GM23338 (cell line): ENCODE results near the gene ADAMTS4. TPM values are rescaled to one million over a fixed set of nuclear protein-coding genes. Genes with fewer than 3 reads are reported as not detected.

Experiments used
- ATAC-seq: fragments of 200-7000 bp; cut with Tn5 transposase; 3 replicates; pipeline ENCODE4 v1.9.1; 2020
- DNase-seq: peaks from one replicate; pipeline ENCODE4 v3.0.0-alpha.2; 2015; ENCODE audit warnings: low spot score
- H2AFZ ChIP-seq: fragments of 200-600 bp; sonication (generic); 2 replicates; pipeline ENCODE4 v1.8.0; 2016; ENCODE audit warnings: antibody characterized with exemption, mild to moderate bottlenecking, moderate library complexity
- H3F3A ChIP-seq: fragments of 200-600 bp; sonication (generic); replicated peaks from 2 replicates; pipeline ENCODE4 v1.8.0; 2017; ENCODE audit warnings: antibody characterized with exemption, mixed run types, low read depth
- H3K27ac ChIP-seq: fragments of 200-600 bp; sonication (generic); 2 replicates; pipeline ENCODE4 v1.6.1; 2016; ENCODE audit warnings: low read depth
- H3K27me3 ChIP-seq: fragments of 200-600 bp; sonication (generic); 2 replicates; pipeline ENCODE4 v1.8.0; 2016; ENCODE audit warnings: mild to moderate bottlenecking, mixed run types, moderate library complexity; ENCODE audit not compliant: insufficient read depth
- H3K36me3 ChIP-seq: fragments of 200-600 bp; sonication (generic); 2 replicates; pipeline ENCODE4 v1.8.0; 2016; ENCODE audit warnings: mild to moderate bottlenecking; ENCODE audit not compliant: insufficient read depth
- H3K4me1 ChIP-seq: fragments of 200-600 bp; sonication (generic); 2 replicates; pipeline ENCODE4 v1.8.0; 2016; ENCODE audit warnings: mild to moderate bottlenecking, moderate library complexity; ENCODE audit not compliant: insufficient read depth
- H3K4me2 ChIP-seq: fragments of 200-600 bp; sonication (generic); 2 replicates; pipeline ENCODE4 v1.7.1; 2017; ENCODE audit warnings: mixed run types
- H3K4me3 ChIP-seq: fragments of 200-600 bp; sonication (generic); 2 replicates; pipeline ENCODE4 v1.6.1; 2016; ENCODE audit warnings: mixed run types
- H3K79me2 ChIP-seq: fragments of 200-600 bp; sonication (generic); replicated peaks from 2 replicates; pipeline ENCODE4 v1.8.0; 2017; ENCODE audit warnings: mild to moderate bottlenecking; ENCODE audit not compliant: insufficient read depth
- H3K9me2 ChIP-seq: fragments of 200-600 bp; sonication (generic); 2 replicates; pipeline ENCODE4 v1.8.0; 2017; ENCODE audit not compliant: insufficient read depth
- H4K20me1 ChIP-seq: fragments of 200-600 bp; sonication (generic); replicated peaks from 2 replicates; pipeline ENCODE4 v1.8.0; 2017; ENCODE audit warnings: mild to moderate bottlenecking; ENCODE audit not compliant: insufficient read depth
- H3K27ac Mint-ChIP-seq: 2 replicates; pipeline ENCODE4 v1.8.0; 2020; ENCODE audit warnings: inconsistent platforms, mild to moderate bottlenecking, moderate library complexity, mixed read lengths
- H3K27me3 Mint-ChIP-seq: 3 replicates; pipeline ENCODE4 v1.8.0; 2022; ENCODE audit warnings: low read depth, mild to moderate bottlenecking, moderate library complexity, mixed read lengths, inconsistent platforms; ENCODE audit not compliant: insufficient read depth, poor library complexity
- H3K36me3 Mint-ChIP-seq: 3 replicates; pipeline ENCODE4 v1.8.0; 2021; ENCODE audit warnings: low read depth, mild to moderate bottlenecking, inconsistent platforms, moderate library complexity, mixed read lengths
- H3K4me1 Mint-ChIP-seq: 3 replicates; pipeline ENCODE4 v1.8.0; 2020; ENCODE audit warnings: mild to moderate bottlenecking, inconsistent platforms, mixed read lengths
- H3K4me3 Mint-ChIP-seq: 3 replicates; pipeline ENCODE4 v1.8.0; 2021; ENCODE audit warnings: moderate library complexity, mild to moderate bottlenecking, inconsistent platforms, mixed read lengths
- H3K9me3 Mint-ChIP-seq: 3 replicates; pipeline ENCODE4 v1.8.0; 2020; ENCODE audit warnings: moderate library complexity, mild to moderate bottlenecking, inconsistent platforms, mixed read lengths
- CREB1 ChIP-seq: fragments of 250-450 bp; sonication (Bioruptor Pico); IDR thresholded peaks from 2 replicates; pipeline ENCODE4 v1.5.0; 2020; ENCODE audit warnings: low read depth, mild to moderate bottlenecking, moderate library complexity
- CTCF ChIP-seq, 2 experiments: fragments of 200-600 bp in 1 of 2; sonication (generic) in 1 of 2; conservative IDR thresholded peaks; 2 replicates each; pipeline versions ENCODE4 v1.5.1 to v1.6.1; 2016 to 2017; ENCODE audit warnings: antibody characterized with exemption in 2 of 2, low read depth in 2 of 2, mild to moderate bottlenecking in 2 of 2, moderate library complexity in 1 of 2
- EZH2 ChIP-seq: fragments of 200-600 bp; sonication (generic); IDR thresholded peaks from one replicate; pipeline ENCODE4 v1.8.0; 2017; ENCODE audit warnings: antibody characterized with exemption, mild to moderate bottlenecking, low read depth; ENCODE audit not compliant: unreplicated experiment
- EZH2phosphoT487 ChIP-seq: fragments of 200-600 bp; sonication (generic); IDR thresholded peaks from one replicate; pipeline ENCODE4 v1.8.1; 2018; ENCODE audit warnings: antibody characterized with exemption; ENCODE audit not compliant: unreplicated experiment
- JUNB ChIP-seq: IDR thresholded peaks from one replicate; pipeline ENCODE4 v1.6.1; 2016; ENCODE audit warnings: antibody characterized with exemption; ENCODE audit not compliant: unreplicated experiment
- POLR2AphosphoS5 ChIP-seq: IDR thresholded peaks from 2 replicates; pipeline ENCODE4 v1.6.1; 2016; ENCODE audit warnings: antibody characterized with exemption, low read depth
- REST ChIP-seq: IDR thresholded peaks from one replicate; pipeline ENCODE4 v1.6.1; 2018; ENCODE audit warnings: antibody characterized with exemption; ENCODE audit not compliant: unreplicated experiment
- ZNF114 ChIP-seq: fragments of 250-450 bp; sonication (Bioruptor Pico); IDR thresholded peaks from 2 replicates; pipeline ENCODE4 v1.5.0; 2020; ENCODE audit warnings: mild to moderate bottlenecking, moderate library complexity
- ZNF331 ChIP-seq: fragments of 250-450 bp; sonication (Bioruptor Pico); IDR thresholded peaks from 2 replicates; pipeline ENCODE4 v1.5.0; 2020; ENCODE audit warnings: low read depth, mild to moderate bottlenecking, moderate library complexity
- polyA plus RNA-seq: library from polyadenylated mRNA; unstranded; fragments of >200 nt; fragmentation: Nextera tagmentation; extraction: Ambion mirVana; gene quantifications from 2 replicates; pipeline ENCODE4 v1.2.1, GENCODE V29; 2016
- total RNA-seq: library from RNA; depleted of rRNA; stranded (reverse); fragments of >200 nt; shearing (Covaris generic); gene quantifications from 2 replicates; pipeline ENCODE4 v1.2.3, GENCODE V29; 2014

ADAMTS4 gene
- total and polyA plus RNA-seq, 2 experiments from 2014 or later = 1.3 to 5.2 TPM

GRCh38 chr1:161229896-161230295, 31.0 kb upstream of the ADAMTS4 start:
- no peak overlapping the region for H3K27ac ChIP-seq
- H3K4me1 Mint-ChIP-seq = peaks cover 21% of the 10 kb centered on the region
- no peaks in the 10 kb centered on the region for H3K27me3 ChIP-seq
- H3K36me3 ChIP-seq = peaks cover 6% of the 10 kb centered on the region
- peaks cover 13% of the 10 kb centered on the region for H3K4me1 ChIP-seq
- peaks cover 9% of the 10 kb centered on the region; the same call in 1 of the 2 replicates for H3F3A ChIP-seq
- H3K4me3 ChIP-seq = no peak overlapping the region
- H3K9me2 ChIP-seq = no peaks in the 10 kb centered on the region
- H3K4me3 Mint-ChIP-seq = no peak overlapping the region
- peak overlapping the region; percentile 26; the same call in 1 of the 2 replicates for H3K27ac Mint-ChIP-seq
- no peak for ATAC-seq
- H3K4me2 ChIP-seq = no peak overlapping the region
- no peaks in the 10 kb centered on the region for H3K9me3 Mint-ChIP-seq
- H3K36me3 Mint-ChIP-seq = peaks cover 20% of the 10 kb centered on the region
- no peaks in the 10 kb centered on the region for H4K20me1 ChIP-seq
- H3K27me3 Mint-ChIP-seq = peaks cover 6% of the 10 kb centered on the region
- DNase-seq = peak; percentile 65
- TF ChIP-seq REST = no peak
- peak; percentile 46 to 63 for TF ChIP-seq CTCF (conservative IDR thresholded peaks at IDR 0.05; ENCODE audit: low read depth in 2 of 2)
- no peak overlapping the region for H2AFZ ChIP-seq
- H3K79me2 ChIP-seq = no peaks in the 10 kb centered on the region

GRCh38 chr1:161228032-161228431, 29.2 kb upstream of the ADAMTS4 start:
- H2AFZ ChIP-seq = no peak overlapping the region
- Mint-ChIP-seq H3K36me3 (peaks cover 20% of the 10 kb centered on the region), H3K4me3 (no peak overlapping the region; the same call in 2 of the 3 replicates)
- TF ChIP-seq POLR2AphosphoS5 = no peak
- no peak for TF ChIP-seq ZNF114 (CRISPR knock-in tag)
- TF ChIP-seq EZH2 = no peak
- no peak for TF ChIP-seq CREB1 (CRISPR knock-in tag)
- no peak for TF ChIP-seq JUNB
- TF ChIP-seq REST = no peak
- TF ChIP-seq ZNF331 (CRISPR knock-in tag) = no peak
- TF ChIP-seq EZH2phosphoT487 = no peak

More at GRCh38 chr1:161228032-161228431, 29.2 kb upstream of the ADAMTS4 start:
- Mint-ChIP-seq H3K4me1 (peaks cover 26% of the 10 kb centered on the region), H3K27me3 (peaks cover 6% of the 10 kb centered on the region), H3K27ac (0 out of 2 replicates have a peak overlapping the region, but pooled peaks have one; percentile 30), H3K9me3 (no peaks in the 10 kb centered on the region)
- Histone ChIP-seq H3K4me3 (no peak overlapping the region), H3F3A (peaks cover 3% of the 10 kb centered on the region; the same call in 1 of the 2 replicates), H4K20me1 (no peaks in the 10 kb centered on the region), H3K4me2 (peak overlapping the region; percentile 13; the same call in 1 of the 2 replicates), H3K27ac (no peak overlapping the region), H3K79me2 (no peaks in the 10 kb centered on the region), H3K36me3 (peaks cover 6% of the 10 kb centered on the region), H3K9me2 (no peaks in the 10 kb centered on the region), H3K4me1 (peaks cover 13% of the 10 kb centered on the region), H3K27me3 (no peaks in the 10 kb centered on the region)
- DNase-seq = no peak
- ATAC-seq = no peak
